HG03571 (cell line): Measurements from ENCODE around the gene CRB2.

Experiments used
- ATAC-seq: cut with Tn5 transposase; IDR thresholded peaks from one replicate; pipeline ENCODE4 v1.9.1; 2021; ENCODE audit not compliant: unreplicated experiment

Gene CRB2

DNA sequence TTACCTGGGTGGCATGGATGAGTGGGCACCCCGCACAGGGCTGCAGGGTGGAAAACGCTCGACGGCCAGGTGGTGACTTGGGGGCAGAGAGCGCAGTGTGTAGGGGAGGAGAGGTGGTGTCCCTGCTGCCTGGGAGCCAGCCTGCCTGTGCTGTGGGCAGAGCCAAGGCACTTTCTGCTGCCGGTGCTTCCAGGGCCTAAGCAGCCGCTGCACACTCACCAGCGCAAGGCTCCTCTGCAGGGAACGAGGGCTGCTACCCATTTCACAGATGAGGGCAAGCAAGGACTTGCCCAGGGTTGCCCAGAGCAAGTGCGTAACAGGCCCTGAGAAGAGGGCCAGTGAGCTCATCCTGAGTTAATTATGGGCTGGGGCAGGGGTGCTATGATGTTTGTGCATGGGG lies 62.5 kb downstream of the CRB2 start:
- no peak for ATAC-seq

DNA sequence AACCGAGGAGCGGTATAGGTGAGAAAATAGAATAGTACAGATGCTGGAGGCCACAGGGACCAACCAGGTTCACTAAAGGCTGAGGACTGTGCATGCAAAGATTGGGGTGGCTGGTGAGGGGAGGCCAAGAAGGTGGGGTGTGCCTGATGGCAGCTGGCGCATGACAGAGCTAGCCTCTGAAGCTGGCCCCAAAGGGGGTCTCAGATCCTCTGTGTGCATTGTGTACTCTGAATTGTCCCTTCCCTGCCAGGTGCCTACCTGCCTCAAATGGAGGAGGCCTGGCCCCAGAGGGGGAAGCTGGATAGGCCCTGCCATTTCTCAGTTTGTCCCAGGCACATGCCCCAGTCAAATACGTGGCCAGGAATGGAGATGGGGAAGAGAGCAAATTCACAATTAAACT lies 63.1 kb downstream of the CRB2 start:
- no peak for ATAC-seq

DNA sequence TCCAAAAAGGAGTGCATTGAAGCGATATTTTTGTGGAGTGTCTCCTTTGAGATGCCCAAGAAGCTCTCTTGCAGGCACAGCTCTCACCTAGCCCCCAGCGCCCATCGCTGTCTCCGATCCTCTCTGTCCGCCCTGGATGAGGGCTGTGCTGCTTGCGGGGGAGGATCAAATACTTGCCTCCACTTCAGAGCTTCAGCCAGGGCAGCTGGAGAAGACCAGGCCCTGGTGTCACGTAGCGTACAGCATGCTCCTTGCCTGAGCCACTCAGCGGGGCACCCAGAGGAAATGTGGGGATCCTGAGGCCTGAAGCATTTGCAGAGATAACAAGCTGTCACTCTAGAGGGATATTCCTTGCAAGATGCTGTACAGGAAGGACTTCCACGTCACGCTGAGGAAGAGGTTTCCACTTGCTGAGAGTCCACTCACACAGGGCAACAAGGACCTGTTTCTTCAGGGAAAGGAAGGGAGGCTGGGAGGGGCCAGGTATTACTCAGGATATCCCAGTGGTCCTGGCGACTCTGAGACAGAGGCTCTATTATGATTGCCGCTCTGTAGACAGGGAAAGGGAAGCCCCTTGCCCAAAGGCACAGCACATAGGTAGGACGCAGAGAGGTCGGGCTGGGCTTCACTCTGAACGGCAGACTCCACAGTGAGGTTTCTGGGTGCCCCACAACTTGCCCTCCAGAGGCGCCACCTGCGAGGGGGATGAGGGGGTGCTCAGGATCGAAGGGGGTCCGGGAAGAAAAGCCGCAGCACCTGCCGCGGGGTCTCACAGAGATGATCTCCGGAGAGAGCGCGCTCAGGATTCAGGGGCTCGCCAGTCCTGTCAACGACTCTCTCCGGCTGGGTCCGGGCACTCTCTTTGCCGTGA lies 64.0 kb downstream of the CRB2 start:
- ATAC-seq = no peak

DNA sequence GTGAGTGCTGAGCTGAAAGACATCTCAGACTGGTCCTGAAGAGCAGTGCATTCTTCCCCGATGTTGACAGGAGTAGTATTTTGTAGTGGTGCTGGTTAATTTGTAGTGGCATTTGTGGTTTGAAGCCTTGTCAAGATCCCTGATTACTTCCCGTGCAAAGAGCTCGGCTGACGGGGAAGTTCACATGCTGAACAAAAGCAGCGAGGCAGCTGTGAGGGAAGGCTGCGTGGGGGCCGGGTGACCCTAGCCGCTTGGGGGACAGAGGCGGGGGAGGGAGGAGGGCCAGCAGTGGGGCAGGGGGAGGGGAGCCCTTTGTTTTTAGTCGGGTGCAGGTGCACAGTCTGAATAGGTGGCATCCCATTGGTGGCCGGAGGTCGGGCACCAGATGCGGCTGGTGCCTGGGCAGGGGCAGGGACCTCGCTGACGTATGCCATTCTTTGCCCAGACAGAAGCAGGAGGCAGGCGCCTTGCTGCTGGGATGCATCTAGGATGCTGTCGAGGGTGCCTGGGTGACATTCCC lies 64.7 kb downstream of the CRB2 start:
- ATAC-seq = no peak

DNA sequence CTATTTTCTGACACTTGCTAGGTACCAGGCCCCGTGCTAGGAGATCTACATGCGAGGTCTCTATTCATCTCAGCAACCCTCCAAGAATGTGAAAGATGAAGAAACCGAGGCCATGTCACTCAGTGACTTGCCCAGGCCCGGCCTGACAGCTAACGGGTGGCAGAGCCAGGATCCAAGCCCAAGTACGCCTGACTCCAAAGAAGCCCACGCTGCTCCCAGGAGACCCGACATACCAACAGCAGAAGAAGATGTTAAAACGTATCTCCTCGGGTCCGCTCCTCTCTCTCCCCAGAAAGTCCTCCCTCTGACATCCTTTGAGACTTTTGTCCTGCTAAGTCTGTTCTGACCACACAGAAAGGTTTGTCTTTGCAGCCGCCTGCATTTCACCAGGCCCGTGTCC lies 65.2 kb downstream of the CRB2 start:
- no peak for ATAC-seq

DNA sequence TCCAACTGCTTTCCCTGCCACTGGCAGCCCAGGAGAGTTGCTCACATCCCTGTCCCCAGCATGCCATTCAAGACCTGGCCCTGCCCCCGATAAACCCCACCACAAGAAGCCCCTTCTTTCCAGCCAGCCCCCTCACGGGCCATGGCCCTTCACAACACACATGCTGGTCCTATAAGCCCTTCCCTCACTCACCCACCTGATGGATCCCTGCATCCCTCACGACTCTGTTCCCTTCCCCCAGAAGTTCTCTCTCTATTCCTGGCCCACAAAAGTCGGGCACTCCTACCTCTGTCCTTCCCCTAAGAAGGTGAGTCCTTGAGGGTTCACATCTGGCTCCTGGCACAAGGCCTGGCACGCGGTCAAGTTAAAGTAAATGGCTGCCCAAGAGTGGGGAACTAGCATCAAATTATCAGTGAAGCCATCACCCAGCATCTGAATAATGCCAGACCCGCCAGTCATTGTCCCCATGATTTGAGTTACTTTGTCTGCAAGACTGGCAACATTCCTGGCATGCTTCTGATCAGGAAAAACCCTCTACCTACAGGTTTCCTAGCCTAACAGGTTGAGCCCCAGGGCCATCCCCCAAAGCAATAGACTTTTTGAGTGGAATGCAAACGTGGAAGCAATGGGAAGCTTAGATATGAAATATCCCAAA lies 65.9 kb downstream of the CRB2 start:
- ATAC-seq = no peak

DNA sequence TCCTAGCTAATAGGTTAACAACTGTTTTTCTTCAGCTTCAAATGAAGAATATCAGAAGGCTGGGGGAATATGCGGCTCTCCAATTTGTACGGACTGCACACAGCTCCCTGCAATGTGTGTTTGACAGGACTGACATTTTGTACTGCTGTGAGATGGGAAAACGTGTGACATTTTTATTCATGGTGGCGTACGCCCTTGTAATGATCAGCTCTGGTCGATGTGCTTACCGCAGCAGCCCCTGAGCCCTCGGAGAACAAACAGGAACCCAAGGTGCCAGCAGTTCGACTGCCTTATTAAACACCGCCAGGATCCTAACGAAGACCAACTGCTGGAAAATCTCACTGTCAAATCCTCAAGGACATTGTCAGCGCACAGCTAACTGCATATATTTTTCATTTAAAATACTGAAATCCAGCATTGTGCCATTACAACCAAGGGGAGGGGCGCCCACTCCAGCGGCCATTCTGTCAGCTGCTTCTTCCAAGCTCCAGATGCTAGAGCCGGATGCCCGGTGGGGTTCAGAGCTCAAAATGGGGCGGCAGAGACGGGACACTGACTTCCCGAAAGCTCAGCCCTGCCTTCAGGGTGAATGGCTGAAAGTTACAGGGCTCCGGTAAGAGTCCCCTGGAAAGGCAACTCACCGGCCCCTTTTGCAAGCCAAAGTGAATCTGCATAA lies 66.8 kb downstream of the CRB2 start:
- no peak for ATAC-seq

DNA sequence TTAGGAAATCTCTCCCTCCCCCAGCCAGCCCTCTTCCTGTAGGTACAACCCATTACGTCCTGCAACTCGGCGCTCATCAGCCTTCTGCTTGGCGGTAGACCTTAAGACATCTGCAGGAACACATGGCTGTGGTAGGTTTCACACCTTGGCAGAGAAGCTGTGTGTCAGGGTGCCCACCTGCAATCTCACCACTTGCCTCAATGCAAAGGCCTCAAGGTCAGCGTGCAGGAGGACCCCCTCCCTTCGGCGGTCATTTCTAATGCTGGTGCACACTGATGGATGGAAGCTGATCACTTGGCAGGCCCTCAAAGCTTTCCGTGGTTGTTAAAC lies 67.3 kb downstream of the CRB2 start:
- ATAC-seq = no peak

DNA sequence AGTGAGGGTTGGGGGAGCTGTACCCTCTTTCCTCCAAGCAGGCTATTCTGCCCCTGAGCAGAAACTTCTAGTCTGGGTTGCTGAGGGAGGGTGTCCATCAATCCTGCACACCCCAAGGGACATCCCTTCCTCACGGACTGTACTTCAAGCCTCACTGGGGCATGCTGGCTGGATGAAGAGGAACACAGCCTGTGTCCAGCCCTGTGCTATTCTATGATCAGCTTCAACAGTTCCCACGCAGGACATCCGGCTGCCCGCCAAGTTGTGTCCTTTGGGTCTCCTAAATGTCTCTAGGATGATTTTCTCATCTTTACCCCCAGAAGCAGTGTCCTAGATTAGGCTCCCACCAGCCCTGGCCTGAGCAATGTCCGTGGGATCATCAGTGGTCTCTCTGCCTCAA lies 68.1 kb downstream of the CRB2 start:
- ATAC-seq = no peak

DNA sequence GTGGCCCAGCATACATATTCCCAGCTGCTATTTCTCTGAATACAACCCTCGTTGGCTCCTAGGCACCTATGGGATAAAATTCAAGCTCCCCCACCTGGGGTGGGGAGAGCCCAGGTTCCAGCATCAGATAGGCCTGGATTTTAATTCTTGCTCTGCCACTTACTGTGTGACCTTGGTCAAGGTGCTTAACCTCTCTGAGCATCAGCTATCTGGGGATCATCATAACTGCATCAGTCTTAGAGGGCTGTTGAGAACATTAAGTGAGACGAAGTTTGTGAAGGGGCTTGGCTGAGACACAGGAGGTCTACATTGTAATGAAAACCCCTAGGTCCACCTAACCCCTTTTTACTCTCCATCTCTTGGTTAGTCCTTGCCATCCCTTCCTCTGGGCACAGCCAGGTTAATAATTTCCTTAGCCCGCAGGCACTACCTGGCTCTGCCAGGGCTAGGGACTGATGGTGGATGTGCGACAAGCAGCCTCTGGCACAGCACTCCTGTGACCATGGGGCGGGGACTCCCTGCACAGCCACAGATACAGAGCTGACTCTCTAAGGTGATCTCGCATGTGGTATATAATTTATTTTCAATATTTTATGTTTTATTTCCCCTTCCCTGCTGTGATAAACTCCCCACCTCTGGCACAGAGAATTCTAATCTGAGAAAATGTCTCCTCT lies 68.7 kb downstream of the CRB2 start:
- no peak for ATAC-seq

DNA sequence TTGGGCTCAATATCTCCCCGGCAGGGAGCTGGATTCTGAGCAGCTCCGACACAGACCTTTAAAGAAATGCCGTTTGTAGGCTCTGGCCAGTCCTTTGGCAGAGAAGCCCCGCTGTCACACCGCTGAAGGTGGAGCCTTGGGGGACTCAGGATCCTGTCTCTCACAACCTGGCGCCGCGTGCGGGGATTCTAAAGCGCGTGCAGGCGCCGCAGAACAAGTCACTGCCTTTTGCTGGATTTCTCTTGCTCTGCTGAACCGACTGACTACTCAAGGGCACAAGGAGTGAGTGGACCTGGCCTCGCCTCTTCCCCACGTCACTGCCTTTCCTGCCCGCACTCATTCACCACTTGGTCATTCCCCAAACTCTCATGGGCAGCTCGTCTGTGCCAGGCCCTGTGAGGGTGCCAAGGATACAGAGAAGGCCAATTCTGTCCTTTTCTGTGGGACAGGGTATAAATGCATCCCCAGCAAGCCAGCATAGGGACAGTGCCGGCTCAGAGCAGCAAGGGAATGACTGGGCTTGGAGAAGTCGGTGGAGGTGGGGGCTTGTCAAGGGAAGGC lies 69.3 kb downstream of the CRB2 start:
- ATAC-seq = no peak

DNA sequence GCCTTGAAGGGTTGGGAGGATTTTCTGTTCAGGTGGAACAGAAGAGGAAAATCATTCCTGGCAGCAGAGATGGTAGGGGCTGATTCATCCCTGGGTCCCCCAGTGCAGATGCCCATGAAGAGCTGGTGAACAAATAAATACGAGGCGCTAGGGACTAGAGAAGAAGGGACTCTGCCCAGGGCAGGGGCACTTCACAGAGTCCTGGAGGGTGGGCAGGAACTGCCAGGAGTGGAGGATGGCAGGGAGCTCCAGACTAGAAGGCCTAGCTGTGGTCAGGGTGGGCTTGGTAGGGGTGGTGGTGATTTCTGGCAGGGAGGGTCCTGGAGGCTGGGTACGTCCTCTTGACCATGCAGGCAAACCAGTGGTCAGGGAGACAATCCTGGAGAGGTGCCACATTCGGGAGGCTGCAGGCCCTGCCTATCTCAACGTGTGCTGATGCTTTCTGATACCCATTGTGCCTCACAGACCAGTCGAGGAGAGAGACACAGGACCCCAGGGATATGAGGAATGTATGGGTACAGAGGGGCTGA lies 69.9 kb downstream of the CRB2 start:
- ATAC-seq = no peak

DNA sequence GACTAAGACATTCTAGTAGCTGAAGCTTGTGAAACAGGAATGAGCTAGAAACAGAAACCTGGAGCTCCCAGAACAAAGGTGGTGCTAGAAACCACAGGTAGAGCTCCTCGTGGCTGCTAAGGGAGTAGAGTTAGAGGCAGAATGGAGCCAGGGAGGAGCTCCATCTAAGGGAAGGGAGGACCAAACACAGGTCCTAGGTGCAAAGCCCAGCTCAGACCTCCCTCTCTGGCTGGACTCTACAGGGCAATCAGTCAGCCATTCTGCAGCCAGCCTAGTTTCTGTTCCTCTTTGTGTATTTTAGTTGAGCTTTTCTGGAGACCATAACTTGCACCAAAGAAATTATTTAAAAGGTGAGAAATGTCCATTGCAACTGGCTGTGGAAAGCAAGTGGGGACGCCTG lies 70.4 kb downstream of the CRB2 start:
- ATAC-seq = peak; percentile 83
